PC-9 (cell line): ENCODE measurements around the gene PTPRD.

Experiments
- CTCF ChIP-seq: fragments of 200-600 bp; sonication (generic); conservative IDR thresholded peaks from 2 replicates; pipeline ENCODE4 v1.6.1; 2017; ENCODE audit warnings: mixed run types, antibody characterized with exemption, mild to moderate bottlenecking, moderate library complexity
- EZH2 ChIP-seq: fragments of 200-600 bp; sonication (generic); IDR thresholded peaks from 2 replicates; pipeline ENCODE4 v1.8.0; 2017; ENCODE audit warnings: antibody characterized with exemption, low read depth

GRCh38 chr9:8680157-8680556, 1932.6 kb downstream of the PTPRD start:
- TF ChIP-seq CTCF (no peak), EZH2 (no peak)
